A549 treated with CpdA at 1 μM for 4 hours (cell line): Measurements from ENCODE around the gene EVI5L. TPM values are rescaled to one million over a fixed set of nuclear protein-coding genes. Genes with fewer than 3 reads are reported as not detected.

Experiments
- total RNA-seq: library from RNA; stranded (reverse); fragments of 200-300 nt; extraction: Qiagen RNA extraction; gene quantifications from 5 replicates; pipeline ENCODE4 v1.2.3, GENCODE V29; 2022; ENCODE audit warnings: low read depth

EVI5L gene
- total RNA-seq, result 0.96 to 2.0 TPM (median 1.4 TPM) in 5 replicates

GRCh38 chr19:7829561-7830271 is at the start of gene EVI5L:
TSS of gene EVI5L (plus strand) at chr19:7830218. CDS start at chr19:7846543, 16,325 bp downstream.

GRCh38 chr19:7874076-7874896 is 44.3 kb downstream of the EVI5L start, which contains the start of gene PRR36:
TSS of gene PRR36 (minus strand) at chr19:7874390. CDS start at chr19:7873689, 701 bp downstream.

GRCh38 chr19:7888145-7888825 is 58.3 kb downstream of the EVI5L start, which contains the start of gene LRRC8E:
TSS of gene LRRC8E (plus strand) at chr19:7888510. CDS start at chr19:7895604, 7,094 bp downstream.

GRCh38 chr19:7903244-7904073 is 73.4 kb downstream of the EVI5L start, which contains the start of gene MAP2K7:
TSS of gene MAP2K7 (plus strand) at chr19:7903877. CDS start at chr19:7903945, 68 bp downstream.

Other genes starting within 250 kb of the EVI5L start
- gene CAMSAP3, start 234.4 kb upstream of the EVI5L start, total RNA-seq, result 2.9 to 4.9 TPM (median 4.6 TPM) in 5 replicates
- gene XAB2, start 200.7 kb upstream of the EVI5L start, total RNA-seq, result 22.6 to 28.9 TPM (median 26.4 TPM) in 5 replicates
- 52.5 to 80.8 TPM (median 53.6 TPM) in 5 replicates for gene PET100, start 200.4 kb upstream of the EVI5L start, total RNA-seq
- gene PCP2, start 196.5 kb upstream of the EVI5L start, total RNA-seq, result 0.22 TPM in 1 of 5 replicates, not detected in the others
- gene STXBP2, start 193.1 kb upstream of the EVI5L start, total RNA-seq, result 34.8 to 45.3 TPM (median 40.5 TPM) in 5 replicates
- gene RETN, start 161.2 kb upstream of the EVI5L start, total RNA-seq, result not detected in 5 replicates
- gene MCEMP1, start 153.1 kb upstream of the EVI5L start, total RNA-seq, result not detected in 5 replicates
- gene TRAPPC5, start 149.4 kb upstream of the EVI5L start, total RNA-seq, result 35.7 to 103 TPM (median 92.3 TPM) in 5 replicates
- not detected in 5 replicates for gene FCER2, start 128.1 kb upstream of the EVI5L start, total RNA-seq
- gene CLEC4G, start 98.1 kb upstream of the EVI5L start, total RNA-seq, result not detected in 5 replicates
- not detected in 5 replicates for gene CD209, start 82.7 kb upstream of the EVI5L start, total RNA-seq
- 0.03 TPM in 1 of 5 replicates, not detected in the others for gene CLEC4M, start 67.0 kb upstream of the EVI5L start, total RNA-seq
- gene PRR36, start 44.2 kb downstream of the EVI5L start, total RNA-seq, result 0.17 to 0.42 TPM (median 0.39 TPM) in 5 replicates
- 5.1 to 6.8 TPM (median 5.9 TPM) in 5 replicates for gene LRRC8E, start 58.3 kb downstream of the EVI5L start, total RNA-seq
- gene MAP2K7, start 73.7 kb downstream of the EVI5L start, total RNA-seq, result 12.5 to 18.5 TPM (median 17.4 TPM) in 5 replicates
- gene TGFBR3L, start 84.6 kb downstream of the EVI5L start, total RNA-seq, result 1.3 to 2.3 TPM (median 2.0 TPM) in 5 replicates
- 19.6 to 31.6 TPM (median 29.7 TPM) in 5 replicates for gene SNAPC2, start 90.1 kb downstream of the EVI5L start, total RNA-seq
- gene CTXN1, start 95.9 kb downstream of the EVI5L start, total RNA-seq, result 8.5 to 21.3 TPM (median 20.2 TPM) in 5 replicates
- 28.1 to 32.4 TPM (median 30.7 TPM) in 5 replicates for gene TIMM44, start 113.4 kb downstream of the EVI5L start, total RNA-seq
- 63.6 to 72.8 TPM (median 72.2 TPM) in 5 replicates for gene ELAVL1, start 175.4 kb downstream of the EVI5L start, total RNA-seq
- gene CCL25, start 222.5 kb downstream of the EVI5L start, total RNA-seq, result not detected in 5 replicates